Hindlimb muscle (tissue), 1 donor: ENCODE results near the gene TCTN1. TPM values are rescaled to one million over a fixed set of nuclear protein-coding genes. Genes with fewer than 3 reads are reported as not detected.
"Not testable (repeated sequence)": the region's sequence is repeated elsewhere in the genome, so short reads cannot be mapped to it uniquely, and the experiment has no call there.

Experiments used
- DNase-seq: peaks from one replicate; pipeline ENCODE4 v3.0.0-alpha.2; 2013
- polyA plus RNA-seq: library from polyadenylated mRNA; unstranded; fragments of 120-200 nt; gene quantifications from one replicate; pipeline ENCODE4 v1.2.1, GENCODE V29; 2013; ENCODE audit not compliant: insufficient read length

The TCTN1 gene
- polyA plus RNA-seq, 1 donor = 21.5 TPM

DNA sequence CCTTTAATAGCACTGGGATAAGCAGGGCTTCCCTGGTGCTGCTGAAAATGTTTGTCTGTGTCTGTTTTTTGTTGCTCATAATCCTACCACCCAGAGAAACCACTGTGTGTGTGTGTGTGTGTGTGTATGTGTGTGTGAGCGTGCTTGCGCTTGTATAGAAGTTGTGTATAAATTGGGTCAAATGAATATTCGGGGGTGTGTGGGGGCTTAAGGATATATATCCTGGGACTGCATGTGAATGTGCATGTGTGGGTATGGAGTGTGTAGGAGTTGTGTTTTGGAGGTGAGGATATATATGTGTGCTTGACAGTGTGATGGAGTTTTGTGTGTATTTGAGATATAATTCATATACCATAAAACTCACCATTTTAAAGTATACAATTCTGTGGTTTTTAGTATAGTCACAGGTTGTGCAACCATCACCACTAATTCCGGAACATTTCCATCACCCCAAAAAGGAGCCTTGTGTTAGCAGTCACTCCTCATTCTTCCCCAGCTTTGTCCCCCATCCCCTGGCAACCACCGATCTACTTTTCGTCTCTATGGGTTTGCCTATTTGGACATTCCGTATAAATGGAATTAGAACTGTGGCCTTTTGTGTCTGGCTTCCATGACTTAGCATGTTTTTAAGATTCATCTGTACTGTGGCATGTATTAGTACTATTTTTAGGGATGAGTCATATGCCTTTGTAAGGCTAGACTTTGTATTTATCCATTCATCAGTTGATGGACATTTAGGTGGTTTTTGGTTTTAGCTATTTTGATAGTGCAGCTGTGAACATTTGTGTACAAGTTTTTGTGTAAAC, 25.6 kb downstream of the TCTN1 start:
- no peak for DNase-seq

DNA sequence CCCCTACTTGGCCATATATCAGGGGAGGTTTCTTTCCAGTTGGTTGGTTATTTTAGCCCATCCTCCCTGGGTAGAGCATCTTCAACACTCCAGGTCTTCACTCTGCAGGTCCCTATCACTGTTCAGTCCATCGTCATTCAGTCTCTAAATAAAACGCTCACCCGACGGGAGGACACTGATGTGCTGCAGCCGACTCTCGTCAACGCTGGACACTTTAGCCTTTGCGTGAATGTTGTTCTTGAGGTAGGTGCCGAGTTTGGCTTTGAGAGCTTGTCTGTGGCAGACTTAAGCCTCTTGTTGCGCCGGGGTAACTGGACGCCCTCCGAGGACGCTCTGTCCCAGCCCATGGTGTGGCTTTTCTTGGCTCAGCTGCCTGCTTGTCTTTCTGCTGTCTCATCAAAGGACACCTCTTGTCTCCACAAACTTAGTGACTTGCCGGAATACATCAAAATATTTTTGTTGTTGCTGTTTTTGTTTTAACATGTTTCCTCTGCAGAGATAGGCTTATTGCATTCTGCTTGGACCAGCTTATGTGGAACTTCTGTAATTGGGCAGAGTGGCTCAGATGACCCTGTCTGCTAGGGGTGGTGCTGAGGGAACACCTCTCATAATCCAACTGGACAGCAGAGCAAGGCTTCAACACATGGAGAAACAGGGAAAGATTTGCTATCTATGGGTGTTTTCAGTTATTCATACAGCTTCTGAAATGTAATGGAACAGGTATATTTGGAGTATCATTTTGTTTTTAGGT, 26.5 kb downstream of the TCTN1 start:
- DNase-seq = no peak

DNA sequence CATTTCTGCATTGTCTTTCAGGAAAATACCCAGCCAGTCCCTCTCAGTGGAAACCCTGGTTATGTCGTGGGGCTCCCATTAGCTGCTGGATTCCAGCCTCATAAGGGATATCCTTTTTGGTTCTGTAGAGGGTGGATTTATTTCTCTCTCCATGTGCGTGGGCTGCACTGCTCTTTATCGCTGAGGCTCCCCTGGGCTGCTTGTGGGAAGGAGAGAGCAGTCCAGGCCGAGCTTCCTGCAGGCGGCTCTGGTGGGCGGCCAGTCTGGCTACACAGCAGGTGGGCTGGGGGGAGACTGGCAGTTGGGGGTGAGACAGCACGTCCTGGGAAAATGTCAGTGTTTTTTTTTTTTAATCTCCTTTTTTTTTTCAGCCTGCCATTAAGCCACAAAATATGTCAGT, 27.6 kb downstream of the TCTN1 start:
- DNase-seq = no peak

DNA sequence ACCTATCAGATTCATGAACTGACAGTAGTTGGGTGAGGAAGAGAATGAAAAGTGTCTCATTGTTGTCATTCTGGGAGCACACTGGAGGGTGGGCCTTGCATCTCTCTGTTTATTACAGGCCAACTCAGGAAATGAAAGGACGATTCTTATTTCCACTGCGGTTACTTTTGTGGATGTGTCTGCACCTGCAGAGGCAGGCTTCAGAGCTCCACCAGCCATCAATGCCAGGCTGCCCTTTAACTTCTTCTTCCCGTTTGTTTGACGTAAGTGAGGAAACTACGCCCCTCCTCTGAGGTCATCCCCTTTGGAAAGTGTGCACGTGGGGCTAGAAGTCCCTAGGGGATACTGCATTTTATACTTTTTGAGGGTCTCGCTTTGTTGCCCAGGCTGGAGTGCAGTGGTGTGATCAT, 33.7 kb downstream of the TCTN1 start:
- no peak for DNase-seq

DNA sequence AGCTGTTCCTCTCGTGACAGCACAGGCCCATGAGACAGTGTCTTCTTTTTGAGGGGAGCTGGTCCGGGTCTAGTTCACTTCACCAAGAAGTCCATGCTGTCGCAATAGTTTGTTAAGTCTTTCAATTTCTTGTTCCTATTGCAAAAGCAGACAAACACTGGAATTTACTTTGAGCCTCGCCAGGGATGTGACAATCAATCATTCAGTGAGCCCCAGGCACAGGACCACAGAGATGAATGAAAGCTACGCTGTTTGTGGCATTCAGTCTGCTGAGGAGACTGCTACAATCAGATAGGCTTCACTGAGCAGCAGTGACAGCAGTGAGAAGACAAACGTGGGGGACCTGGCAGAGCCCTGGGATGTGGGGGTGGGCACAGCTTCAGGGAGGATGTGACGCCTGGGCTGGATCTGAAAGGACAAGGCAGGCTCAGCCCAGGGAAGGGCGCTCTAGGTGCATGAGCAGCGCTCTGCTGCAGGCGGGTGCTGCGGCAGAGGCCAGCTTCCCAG, 35.5 kb downstream of the TCTN1 start:
- DNase-seq = no peak

DNA sequence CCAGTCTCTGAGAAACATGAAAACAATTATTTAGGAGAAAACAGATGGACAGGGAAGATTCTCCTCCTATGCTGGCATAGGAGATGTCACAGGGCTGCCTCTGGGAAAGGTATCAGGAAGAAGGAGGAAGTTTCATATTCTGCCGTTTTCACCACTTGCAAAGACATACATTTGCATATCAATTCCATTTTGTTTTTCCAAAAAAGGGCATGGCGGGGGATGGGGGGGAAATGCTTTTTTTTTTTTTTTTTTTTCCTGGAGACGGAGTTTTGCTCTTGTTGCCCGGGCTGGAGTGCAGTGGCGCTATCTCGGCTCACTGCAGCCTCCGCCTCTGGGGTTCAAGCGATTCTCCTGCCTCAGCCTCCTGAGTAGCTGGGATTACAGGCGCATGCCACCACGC, 40.3 kb downstream of the TCTN1 start:
- not testable (repeated sequence) for DNase-seq

DNA sequence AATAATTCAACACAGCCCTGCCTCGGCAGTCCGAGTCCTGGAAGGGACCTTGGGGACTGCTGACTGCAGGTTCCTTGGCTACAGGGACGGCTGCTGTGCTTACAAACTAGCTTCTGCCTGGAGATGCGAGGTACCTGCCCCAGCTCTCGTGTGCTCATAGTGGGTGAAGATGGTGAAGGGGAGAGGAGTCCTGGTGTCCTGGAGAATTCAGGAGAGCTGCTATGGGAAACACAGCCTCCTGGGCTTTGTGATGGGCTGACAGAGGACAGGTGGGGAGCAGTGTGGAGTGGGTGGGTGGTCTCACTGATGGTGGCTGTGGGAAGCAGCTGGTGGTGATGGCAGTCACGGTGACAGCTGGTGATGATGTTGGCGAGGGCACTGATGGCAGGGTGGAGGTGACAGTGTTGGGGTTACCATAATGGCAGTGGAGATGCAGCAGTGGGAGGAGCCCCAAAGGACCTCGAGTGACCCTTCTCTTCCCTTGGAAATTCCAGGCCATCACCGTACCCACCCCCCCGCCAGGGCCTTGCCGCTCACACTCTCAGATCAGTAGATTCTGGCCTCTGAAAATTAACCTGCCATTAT, 42.2 kb downstream of the TCTN1 start:
- DNase-seq = no peak

DNA sequence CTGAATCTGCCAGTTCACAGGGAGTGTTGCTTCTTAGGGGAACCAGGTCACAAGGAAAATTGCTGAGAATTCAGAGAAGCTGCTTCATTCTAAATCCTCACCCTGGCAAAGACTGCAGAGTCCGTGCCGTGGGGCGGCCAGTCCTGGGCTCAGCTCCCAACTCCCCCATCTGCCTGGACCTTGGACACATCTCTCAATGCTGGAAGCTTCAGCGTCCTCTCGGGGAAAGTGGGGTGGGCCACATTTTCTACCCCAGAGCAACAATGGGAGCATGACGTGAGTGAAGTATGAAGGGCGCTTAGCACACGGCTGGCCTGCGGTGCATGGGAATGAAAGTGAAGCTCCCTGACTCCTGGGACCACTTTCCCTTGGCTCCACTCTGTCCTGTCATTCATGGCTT, 43.8 kb downstream of the TCTN1 start:
- DNase-seq = no peak

DNA sequence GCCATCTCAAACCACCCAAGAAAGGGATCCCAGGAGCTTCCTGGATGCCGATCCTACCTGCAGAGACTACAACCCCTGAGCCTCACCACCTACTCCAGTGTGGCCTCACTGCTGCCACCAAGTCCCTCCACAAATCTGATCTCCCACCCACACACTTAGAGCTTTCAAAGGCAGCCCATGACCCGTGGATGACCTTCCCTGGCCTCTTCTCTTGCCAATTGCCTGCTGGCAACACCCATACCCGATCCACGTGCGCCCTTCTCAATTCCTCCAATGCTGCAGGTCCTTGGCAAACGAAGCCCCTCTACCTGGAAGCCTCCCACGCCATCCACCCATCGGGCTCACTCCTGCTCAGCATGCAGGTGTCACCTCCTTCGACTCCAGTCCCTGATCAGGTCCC, 44.3 kb downstream of the TCTN1 start:
- DNase-seq = no peak

DNA sequence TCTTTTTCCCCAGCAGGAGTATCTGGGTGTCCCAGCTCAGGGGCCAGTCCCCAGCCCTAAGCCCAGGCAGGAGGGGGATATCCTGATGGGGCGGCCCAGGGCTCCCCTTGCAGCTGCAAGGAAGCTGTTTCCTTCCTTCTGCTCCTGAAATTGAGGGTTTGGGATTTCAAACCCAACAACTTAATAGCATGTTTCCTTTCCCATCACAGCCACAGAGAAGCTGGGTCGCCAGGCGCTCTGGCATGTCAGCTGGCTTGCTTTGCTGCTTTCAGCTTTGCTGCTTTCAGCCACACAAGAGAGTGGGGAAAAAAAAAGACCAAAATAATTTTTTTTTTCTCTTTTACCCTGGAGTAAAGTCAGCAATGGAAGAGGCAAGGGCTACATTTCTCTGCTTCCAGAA, 44.9 kb downstream of the TCTN1 start:
- no peak for DNase-seq

DNA sequence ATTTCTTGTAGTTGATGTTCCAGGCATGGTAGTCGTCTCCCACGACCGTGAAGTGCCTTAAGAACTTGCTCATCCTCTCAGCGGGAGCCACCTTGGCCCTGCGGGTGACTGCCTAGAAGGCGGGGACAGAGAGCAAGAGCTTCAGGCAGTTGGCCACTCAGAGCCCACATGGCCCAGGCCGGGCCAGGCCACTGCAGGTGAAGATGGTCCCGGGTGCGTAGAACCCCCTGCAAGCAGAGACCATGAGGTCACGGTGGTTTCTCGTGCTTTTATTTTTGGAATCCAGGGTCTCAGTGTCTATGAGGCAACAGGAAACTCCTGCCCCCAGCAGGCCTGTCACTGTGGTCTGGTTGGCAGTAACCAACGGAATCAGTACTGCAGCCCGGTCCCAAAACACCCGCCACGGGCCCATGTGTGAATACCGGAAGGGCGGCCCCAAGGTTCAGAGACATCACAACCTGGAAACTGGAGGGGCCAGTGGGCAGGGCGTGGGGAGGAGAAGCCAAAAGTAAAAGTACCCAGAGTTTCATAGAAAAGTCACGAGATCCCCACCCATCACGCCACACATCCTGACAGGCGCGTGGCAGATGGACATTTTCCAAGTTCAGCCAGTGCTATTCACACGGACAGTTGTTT, 47.5 kb downstream of the TCTN1 start:
- DNase-seq = no peak

DNA sequence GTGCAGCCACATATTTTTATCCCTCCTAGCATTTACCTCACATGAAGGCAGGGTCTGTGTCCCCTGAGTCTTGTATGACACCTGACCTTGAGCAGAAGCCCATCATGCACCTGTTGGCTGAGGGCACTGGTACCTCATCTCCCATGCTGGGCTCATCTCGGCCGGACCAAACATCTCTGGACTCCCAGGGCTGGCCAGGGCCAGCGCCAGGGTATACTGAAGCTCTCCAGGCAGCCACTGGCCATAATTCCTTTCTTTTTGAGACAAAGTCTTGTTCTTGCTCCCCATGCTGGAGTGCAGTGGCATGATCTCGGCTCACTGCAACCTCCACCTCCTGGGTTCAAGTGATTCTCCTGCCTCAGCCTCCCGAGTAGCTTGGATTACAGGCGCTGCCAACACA, 53.0 kb downstream of the TCTN1 start:
- no peak for DNase-seq

DNA sequence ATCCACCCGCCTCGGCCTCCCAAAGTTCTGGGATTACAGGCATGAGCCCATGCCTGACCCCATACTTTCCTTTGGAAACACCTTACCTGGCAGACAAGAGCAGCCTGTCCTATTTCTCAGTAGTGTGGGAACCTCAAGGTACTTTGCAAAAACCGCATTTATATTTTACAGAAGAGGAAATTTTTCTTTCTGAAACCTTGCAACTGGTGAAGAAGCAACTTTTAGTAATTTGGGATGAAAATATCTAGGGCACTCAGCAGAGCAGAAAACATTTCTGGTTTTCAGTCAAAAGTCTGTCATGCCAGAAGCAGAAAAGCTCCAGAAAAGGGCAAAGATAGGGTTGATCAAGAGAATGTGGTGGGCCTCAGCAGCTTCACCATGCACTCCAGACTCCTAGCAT, 53.7 kb downstream of the TCTN1 start:
- no peak for DNase-seq

DNA sequence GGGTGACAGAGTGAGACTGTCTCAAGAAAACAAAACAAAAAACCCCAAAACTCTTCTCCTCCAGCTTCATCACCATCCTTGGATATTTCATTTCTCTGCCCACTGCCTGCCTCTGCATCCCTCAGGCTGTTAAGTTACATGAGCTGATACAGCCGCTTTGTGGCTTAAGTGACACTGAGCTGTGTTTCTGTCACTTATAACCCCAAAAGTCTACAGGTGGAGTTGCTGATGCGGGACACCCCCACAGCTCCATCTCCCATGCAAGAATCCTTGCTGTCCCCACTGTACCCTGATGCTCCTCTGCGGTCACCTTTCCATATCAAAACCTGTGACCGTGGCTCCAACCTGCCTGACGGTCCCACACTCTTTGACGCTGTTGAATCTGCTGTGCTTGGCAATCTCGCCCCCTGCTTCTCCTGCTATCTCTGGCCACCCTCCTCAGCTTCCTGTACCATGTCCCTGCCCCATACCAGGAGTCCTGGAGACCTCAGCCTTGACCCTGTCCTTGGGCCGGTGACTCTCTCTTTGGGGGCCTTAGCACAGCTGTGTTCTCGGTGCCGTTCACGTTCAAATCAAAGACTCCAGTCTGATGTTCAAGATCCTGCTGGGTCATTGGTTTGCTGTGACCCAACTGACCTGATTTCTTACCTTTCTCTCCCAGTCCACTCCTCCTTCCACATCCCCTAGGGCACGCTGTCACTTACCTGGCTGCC, 54.7 kb downstream of the TCTN1 start:
- DNase-seq = no peak

DNA sequence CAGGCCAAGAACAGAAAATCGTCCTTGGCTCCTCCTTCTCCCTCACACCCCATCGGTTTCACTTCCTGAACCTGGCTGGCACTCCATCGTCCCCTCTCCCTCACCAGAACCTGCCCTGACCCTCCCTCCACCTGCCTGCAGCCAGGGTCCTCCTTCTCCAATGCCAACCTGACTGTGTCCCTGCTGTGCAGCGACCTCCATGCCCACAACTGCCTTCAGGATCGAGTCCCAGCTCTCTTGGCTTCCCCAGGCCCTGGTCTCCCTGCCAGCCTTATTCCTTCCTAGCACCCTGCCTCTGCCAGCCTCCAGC, 55.2 kb downstream of the TCTN1 start:
- DNase-seq = no peak

DNA sequence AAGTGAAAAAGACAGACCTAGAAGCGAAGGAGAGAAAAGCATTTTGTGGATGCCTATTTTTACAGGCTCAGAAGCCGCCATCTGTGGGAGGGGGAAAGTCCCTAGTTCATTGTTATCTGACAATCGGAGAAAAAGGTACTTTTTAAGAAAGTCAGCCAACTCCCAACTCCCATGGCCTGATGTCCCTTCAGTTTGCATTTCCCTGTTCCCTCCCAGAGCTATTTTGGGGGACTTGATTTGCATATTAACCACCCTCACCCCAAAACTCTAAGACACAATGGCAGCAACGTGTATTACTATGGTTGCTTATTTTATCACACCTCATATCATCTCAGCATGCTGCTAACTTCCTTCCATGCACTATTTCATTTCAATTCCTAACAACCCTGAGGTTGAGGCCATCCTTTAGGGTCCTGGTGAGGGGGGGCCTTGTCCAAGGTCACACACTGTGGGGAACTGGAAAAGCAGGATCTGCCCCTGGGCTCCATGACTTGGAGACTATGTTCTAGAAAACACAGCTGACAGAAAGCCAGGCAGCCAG, 56.3 kb downstream of the TCTN1 start:
- DNase-seq = no peak

DNA sequence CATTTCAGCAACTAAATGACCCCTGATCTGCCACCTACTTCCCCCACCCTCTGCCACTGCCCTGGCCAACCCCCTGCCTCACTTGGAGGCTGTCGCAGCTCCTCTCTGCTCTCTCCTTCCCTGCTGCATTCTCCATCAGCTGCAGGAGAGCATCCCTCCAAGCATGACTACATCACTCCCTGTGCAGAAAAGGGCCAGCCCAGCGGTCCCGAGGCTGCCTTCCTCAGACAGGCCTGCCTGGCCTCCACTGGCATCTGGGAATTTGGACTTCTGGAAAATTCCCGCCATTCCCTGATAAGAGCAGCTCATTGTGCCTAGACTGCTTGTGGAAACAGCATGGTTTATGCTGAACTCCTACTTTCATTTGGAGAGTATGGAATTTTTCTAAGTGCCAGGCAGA, 62.2 kb downstream of the TCTN1 start:
- DNase-seq = no peak

DNA sequence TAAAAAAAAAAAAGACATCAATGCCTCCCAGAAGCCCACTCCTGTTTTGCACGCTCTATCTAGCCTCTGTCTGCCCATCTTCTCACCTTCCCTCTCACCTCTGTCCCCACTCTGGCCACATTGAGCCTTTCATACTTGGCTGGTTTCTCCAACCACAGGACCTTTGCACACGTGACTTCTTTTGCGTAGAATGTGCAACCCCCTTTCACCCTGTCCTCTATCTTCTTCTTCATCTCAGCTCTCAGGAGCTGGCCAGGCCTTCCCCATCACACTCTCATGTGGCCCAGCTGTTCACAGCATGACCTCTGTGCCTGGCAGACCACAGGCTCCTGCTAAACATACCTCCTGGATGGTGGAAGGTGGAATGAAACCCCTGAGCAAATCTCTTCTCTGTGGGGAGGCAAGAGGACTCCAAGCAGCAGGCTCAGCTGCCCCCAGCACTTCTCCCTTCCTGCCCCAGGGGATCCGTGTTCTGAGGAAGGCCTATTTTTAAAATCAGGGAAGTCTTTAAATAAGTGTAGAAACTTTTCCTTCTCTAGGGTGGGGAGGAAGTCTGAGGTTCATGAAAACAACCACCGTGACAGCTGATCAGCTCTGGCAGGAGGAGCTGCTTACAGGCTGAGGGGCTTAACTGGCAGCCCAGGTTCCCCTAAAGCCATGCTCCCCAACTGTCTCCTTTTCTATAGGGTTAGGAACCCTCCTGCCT, 63.4 kb downstream of the TCTN1 start:
- no peak for DNase-seq

DNA sequence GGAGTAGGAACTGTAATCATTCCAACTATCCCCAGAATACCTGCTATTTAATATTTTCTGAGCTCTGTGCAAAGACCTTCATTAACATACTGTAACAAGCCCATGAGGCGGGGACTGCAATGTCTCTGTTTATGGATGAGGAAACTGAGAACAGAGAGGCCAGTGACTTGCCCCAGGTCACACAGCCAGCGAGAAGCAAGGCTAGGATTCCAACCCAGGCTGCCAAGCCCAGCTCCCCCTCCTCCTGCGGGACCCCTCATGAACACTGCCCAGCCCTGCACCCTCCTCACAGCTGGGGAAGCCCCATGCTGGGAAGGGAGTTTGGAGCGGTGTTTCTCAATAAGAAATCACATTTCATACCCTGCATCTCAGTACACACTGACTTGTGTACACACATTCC, 64.1 kb downstream of the TCTN1 start:
- no peak for DNase-seq

DNA sequence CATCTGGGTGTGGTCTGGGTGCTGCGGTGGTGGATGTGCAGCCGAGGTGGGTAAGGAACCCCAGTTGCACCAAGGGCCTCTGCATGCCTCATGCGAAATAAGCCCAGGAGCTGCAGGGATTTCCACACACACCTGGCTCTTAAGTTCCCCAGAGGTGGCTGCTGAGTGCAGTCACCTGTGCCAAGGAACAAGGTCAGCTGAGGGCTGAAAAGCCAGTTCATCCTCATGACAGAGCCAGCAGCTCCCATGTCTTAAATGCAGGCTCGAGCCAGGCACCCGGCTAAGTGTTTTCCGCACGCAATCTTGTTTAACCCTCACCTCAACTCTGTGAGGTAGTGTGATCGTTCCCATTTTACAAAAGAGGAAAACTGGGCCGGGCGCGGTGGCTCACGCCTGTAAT, 65.3 kb downstream of the TCTN1 start:
- DNase-seq = no peak

DNA sequence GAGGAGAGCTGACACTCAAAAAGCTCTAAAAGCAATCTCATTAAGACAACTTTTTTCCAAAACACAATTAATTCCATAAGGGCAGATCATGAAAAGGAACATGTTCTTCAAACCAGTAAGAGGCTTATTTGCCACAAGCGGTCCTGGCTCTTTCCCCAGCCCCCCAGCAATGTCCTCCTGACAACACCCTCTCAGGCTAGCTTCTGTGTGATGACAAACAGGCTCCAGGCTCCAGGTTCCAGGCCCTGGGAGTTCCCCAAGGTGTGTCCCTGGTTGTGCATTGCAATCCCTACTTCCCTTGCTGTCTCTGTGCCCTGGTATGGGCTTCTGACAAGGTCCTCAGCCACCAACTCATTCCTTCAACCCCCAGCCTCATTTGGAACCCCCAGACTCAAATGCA, 66.1 kb downstream of the TCTN1 start:
- no peak for DNase-seq

DNA sequence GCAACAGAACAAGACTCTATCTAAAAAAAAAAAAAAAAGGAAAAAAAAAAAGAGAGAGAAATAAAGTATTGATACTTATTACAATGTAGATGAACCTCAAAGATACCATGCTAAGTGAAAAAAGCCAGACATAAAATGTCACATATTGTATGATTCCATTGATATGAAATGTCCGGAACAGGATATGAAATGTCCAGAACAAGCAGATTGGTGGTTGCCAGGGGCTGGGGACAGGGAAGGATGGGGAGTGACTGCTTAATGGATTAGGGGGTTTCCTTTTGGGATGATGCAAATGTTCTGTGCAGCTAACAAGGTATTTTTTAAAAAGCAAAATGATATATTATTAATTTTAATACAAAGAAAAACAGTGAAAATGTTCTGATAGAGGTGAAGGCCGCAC, 70.0 kb downstream of the TCTN1 start:
- no peak for DNase-seq
